Tibial artery (tissue), 4 donors: ENCODE data around the gene HSPBAP1.

Experiments used
- DNase-seq, 2 donors: peaks; one replicate each; pipeline ENCODE4 v3.0.0-alpha.2; 2019
- H3K27ac ChIP-seq, 2 donors: fragments of 200-600 bp; sonication (generic) in 1 of 2; 1 replicate in 1 of 2; 2 replicates in 1 of 2; pipeline ENCODE4 v1.5.1; 2018 to 2019; ENCODE audit warnings: mild to moderate bottlenecking in 1 of 2
- H3K27me3 ChIP-seq, 2 donors: fragments of 200-600 bp; sonication (generic) in 1 of 2; one replicate each; pipeline versions ENCODE4 v1.5.1 to v1.6.0; 2016 to 2019
- H3K36me3 ChIP-seq, 3 donors: fragments of 200-600 bp; sonication (generic) in 2 of 3; one replicate each; pipeline ENCODE4 v1.5.1; 2016 to 2019; ENCODE audit warnings: mild to moderate bottlenecking in 2 of 3
- H3K4me1 ChIP-seq, 4 donors: fragments of 200-600 bp; sonication (generic) in 2 of 4; 1 replicate in 3 of 4; 2 replicates in 1 of 4; pipeline ENCODE4 v1.5.1; 2016 to 2019
- H3K4me3 ChIP-seq, 2 donors: fragments of 200-600 bp; sonication (generic) in 1 of 2; 1 replicate in 1 of 2; 2 replicates in 1 of 2; pipeline ENCODE4 v1.5.1; 2018 to 2019; ENCODE audit warnings: mild to moderate bottlenecking in 2 of 2
- H3K9me3 ChIP-seq, 3 donors: fragments of 200-600 bp; sonication (generic) in 1 of 3; one replicate each; pipeline ENCODE4 v1.5.1; 2016 to 2019
- intact Hi-C: fragments of 100-400 bp; cut with DNase I; formaldehyde crosslinking; loops from one replicate; pipeline ENCODE4 v1.15.0; 2023; ENCODE audit warnings: low total_unique reads
- TF ChIP-seq, protein P1 (sequence below), 2 experiments: fragments of 200-600 bp in 1 of 2; fragments of 450-650 bp in 1 of 2; IDR thresholded peaks; one replicate each; pipeline ENCODE4 v1.5.1; 2017 to 2019; ENCODE audit warnings: antibody characterized with exemption in 2 of 2, mild to moderate bottlenecking in 1 of 2, moderate library complexity in 1 of 2

HSPBAP1 gene

GRCh38 chr3:122793568-122794416 lies at the start of gene HSPBAP1:
Gene HSPBAP1, minus strand, starts transcription at chr3:122793831. Its CDS starts 151 bp downstream, at chr3:122793680.
- TF ChIP-seq, protein P1, sequence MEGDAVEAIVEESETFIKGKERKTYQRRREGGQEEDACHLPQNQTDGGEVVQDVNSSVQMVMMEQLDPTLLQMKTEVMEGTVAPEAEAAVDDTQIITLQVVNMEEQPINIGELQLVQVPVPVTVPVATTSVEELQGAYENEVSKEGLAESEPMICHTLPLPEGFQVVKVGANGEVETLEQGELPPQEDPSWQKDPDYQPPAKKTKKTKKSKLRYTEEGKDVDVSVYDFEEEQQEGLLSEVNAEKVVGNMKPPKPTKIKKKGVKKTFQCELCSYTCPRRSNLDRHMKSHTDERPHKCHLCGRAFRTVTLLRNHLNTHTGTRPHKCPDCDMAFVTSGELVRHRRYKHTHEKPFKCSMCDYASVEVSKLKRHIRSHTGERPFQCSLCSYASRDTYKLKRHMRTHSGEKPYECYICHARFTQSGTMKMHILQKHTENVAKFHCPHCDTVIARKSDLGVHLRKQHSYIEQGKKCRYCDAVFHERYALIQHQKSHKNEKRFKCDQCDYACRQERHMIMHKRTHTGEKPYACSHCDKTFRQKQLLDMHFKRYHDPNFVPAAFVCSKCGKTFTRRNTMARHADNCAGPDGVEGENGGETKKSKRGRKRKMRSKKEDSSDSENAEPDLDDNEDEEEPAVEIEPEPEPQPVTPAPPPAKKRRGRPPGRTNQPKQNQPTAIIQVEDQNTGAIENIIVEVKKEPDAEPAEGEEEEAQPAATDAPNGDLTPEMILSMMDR (IDR thresholded peaks at IDR 0.05): no peak
- no peaks in the 10 kb centered on the region for H3K27me3 ChIP-seq
- intact Hi-C loops: no loop called here
- H3K9me3 ChIP-seq: no peaks in the 10 kb centered on the region
- H3K36me3 ChIP-seq: no peaks in the 10 kb centered on the region
- H3K4me3 ChIP-seq: peak within 1 kb of the TSS; percentile 96
- peaks cover 0 to 24% (median 14%) of the 10 kb centered on the region in 4 donors for H3K4me1 ChIP-seq
- peak within 1 kb of the TSS; percentile 99 for H3K27ac ChIP-seq
- peak; percentile 95 to 96 for DNase-seq

GRCh38 chr3:122835590-122835989 lies 42.0 kb upstream of the HSPBAP1 start:
- H3K27me3 ChIP-seq: no peaks in the 10 kb centered on the region
- H3K4me1 ChIP-seq: no peaks in the 10 kb centered on the region
- H3K9me3 ChIP-seq: no peaks in the 10 kb centered on the region
- no peak overlapping the region for H3K27ac ChIP-seq
- intact Hi-C loops: no loop called here
- TF ChIP-seq, protein P1 (IDR thresholded peaks at IDR 0.05): no peak
- H3K4me3 ChIP-seq: no peak overlapping the region
- peaks cover 8 to 17% (median 13%) of the 10 kb centered on the region in 3 donors for H3K36me3 ChIP-seq
- no peak for DNase-seq

- H3K4me1 ChIP-seq: no peaks in the 10 kb centered on the region
- TF ChIP-seq, protein P1 (IDR thresholded peaks at IDR 0.05): no peak
- H3K36me3 ChIP-seq: peaks cover 15 to 28% (median 25%) of the 10 kb centered on the region in 3 donors
- H3K4me3 ChIP-seq: no peak overlapping the region
- intact Hi-C loops: no loop called here
- DNase-seq: no peak
- no peaks in the 10 kb centered on the region for H3K27me3 ChIP-seq
- H3K9me3 ChIP-seq: no peaks in the 10 kb centered on the region
- H3K27ac ChIP-seq: no peak overlapping the region
Measured at GRCh38 chr3:122828281-122828680, 34.6 kb upstream of the HSPBAP1 start.

- TF ChIP-seq, protein P1 (IDR thresholded peaks at IDR 0.05): no peak
- intact Hi-C loops: no loop called here
- Histone ChIP-seq H3K4me3 (no peak overlapping the region), H3K4me1 (no peaks in the 10 kb centered on the region), H3K27ac (no peak overlapping the region), H3K36me3 (peaks cover 14 to 28% (median 20%) of the 10 kb centered on the region in 3 donors), H3K27me3 (no peaks in the 10 kb centered on the region), H3K9me3 (no peaks in the 10 kb centered on the region)
- DNase-seq: no peak
Measured at GRCh38 chr3:122826278-122826677, 32.6 kb upstream of the HSPBAP1 start.

DNA sequence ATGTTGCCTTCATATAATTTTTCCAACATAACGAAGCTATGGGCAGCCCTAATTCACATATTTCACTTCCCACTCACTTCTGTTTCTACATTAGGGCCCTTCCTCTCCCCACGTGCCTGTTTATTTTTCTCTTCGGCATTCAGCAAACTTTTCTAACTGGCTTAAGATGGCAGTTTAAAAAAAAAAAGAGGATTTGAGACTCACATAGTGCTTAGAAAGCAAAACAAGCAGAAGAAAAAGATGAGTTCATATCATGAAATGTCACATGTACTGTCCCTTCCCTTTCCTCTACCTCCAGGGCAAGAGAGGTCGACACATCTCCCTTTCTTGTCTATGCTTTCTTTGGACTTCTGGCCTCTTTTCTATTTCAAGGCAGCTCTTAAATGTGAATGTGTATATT lies 31.8 kb upstream of the HSPBAP1 start:
- intact Hi-C loops: no loop called here
- Histone ChIP-seq H3K36me3 (peaks cover 14 to 36% (median 24%) of the 10 kb centered on the region in 3 donors), H3K27me3 (no peaks in the 10 kb centered on the region), H3K4me1 (no peaks in the 10 kb centered on the region), H3K9me3 (no peaks in the 10 kb centered on the region), H3K27ac (no peak overlapping the region), H3K4me3 (no peak overlapping the region)
- TF ChIP-seq, protein P1 (IDR thresholded peaks at IDR 0.05): no peak
- no peak for DNase-seq
